GM18526 (cell line): Measurements from ENCODE around the gene CHFR.

Experiments
- POLR2A ChIP-seq: IDR thresholded peaks from 3 replicates; pipeline ENCODE4 v1.6.1; 2011; ENCODE audit not compliant: insufficient read length; ENCODE audit errors: extremely low read depth

The CHFR gene

GRCh38 chr12:132828706-132829534, 58.5 kb downstream of the CHFR start, which contains the start of gene GOLGA3:
Gene GOLGA3, minus strand, starts transcription at chr12:132828869. Its CDS starts 6,741 bp downstream, at chr12:132822128.
- peak; percentile 79 for TF ChIP-seq POLR2A

GRCh38 chr12:132827763-132828703, 59.4 kb downstream of the CHFR start:
- TF ChIP-seq POLR2A, result no peak

DNA sequence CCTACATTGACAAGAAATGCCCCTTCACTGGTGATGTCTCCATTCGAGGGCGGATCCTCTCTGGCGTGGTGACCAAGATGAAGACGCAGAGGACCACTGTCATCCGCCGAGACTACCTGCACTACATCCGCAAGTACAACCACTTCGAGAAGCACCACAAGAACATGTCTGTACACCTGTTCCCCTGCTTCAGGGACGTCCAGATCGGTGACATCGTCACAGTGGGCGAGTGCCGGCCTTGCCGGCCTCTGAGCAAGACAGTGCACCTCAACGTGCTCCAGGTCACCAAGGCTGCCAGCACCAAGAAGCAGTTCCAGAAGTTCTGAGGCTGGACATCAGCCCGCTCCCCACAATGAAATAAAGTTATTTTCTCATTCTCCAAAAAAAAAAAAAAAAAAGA, 61.5 kb downstream of the CHFR start:
- TF ChIP-seq POLR2A, result no peak

GRCh38 chr12:132825089-132825488, 62.3 kb downstream of the CHFR start:
- no peak for TF ChIP-seq POLR2A

GRCh38 chr12:132824053-132824452, 63.4 kb downstream of the CHFR start:
- TF ChIP-seq POLR2A, result no peak

DNA sequence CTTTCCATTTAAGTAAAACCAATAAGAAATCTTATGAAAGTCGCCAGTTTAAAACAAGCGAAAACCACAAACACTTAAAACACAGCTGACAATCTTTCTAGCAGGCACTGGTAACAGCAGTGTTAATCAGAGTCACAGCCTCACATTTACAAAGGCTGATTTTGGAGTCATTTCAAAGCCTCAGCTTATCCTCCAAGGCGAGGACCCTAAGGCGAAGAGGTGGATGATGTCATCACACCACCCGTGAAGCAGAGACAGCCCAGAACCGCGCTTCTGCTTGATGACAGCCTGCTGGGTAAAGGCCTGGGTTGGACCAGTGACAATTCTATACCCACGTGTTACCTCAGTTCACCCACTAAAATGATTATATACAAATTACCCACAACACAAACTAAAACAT, 68.8 kb downstream of the CHFR start:
- TF ChIP-seq POLR2A, result no peak

- no peak for TF ChIP-seq POLR2A
These were observed 73.2 kb downstream of the CHFR start for GRCh38 chr12:132814232-132814631.

- TF ChIP-seq POLR2A, result no peak
These were observed 74.0 kb downstream of the CHFR start for GRCh38 chr12:132813443-132813842.

GRCh38 chr12:132812631-132813305, 74.6 kb downstream of the CHFR start:
- TF ChIP-seq POLR2A, result no peak

DNA sequence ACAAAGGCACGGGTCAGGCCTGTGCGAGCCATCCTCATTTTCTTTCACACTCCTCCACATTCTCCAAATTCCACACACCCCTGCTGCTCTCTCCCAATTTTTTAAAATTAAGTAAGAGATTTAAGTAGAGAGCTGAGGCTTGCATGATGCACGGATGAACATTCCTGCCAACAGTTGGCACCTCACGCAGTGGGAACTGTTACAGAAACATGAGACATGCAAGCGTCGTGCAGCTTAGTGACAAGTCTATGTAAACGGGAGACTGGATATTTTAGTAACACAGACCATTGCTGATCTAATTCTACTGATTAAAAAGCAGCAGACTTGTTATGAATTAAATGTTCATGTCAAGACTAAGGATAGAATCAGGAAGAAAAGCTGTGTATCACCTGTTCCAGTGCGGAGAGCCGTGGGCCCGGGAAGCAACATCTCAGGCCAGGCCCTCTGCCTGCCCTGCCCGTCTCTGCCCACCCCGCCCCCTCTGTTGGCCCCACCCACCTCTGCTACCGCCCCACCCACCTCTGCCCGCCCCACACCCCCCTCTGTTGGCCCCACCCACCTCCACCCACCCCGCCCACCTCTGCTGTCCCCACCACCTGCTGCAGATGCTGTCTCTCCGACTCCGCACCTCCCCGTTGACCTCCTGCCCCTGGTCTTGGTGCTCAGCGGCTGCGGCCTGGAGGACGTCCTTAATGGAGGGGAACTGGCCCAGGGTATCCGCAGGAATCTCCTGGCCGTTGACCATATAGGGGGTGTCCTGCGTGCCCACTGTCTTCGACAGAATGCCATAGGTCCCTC, 79.9 kb downstream of the CHFR start:
- no peak for TF ChIP-seq POLR2A

DNA sequence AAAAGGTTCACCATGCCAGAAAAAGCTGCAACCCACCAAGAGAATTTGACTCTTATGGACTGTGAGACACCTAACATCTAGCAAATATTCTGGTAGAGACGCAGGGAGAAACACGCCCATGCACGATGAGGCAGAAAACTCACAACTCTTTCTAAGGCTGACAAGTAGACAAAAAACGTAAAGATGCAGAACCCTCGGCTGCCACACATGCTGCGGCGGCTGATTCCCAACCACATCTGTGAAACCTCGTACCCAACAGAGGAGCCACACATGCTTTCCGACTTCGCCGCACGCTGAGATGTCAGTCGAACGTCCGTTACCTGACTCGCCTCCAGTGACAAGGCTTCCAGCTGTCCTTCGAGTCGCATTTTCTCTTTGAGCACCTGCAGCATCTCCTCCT, 80.5 kb downstream of the CHFR start:
- TF ChIP-seq POLR2A, result no peak

- TF ChIP-seq POLR2A, result no peak
These were observed 83.0 kb downstream of the CHFR start for GRCh38 chr12:132804426-132804861.

- TF ChIP-seq POLR2A, result no peak
These were observed 83.5 kb downstream of the CHFR start for GRCh38 chr12:132803888-132804287.

GRCh38 chr12:132803125-132803524, 84.3 kb downstream of the CHFR start:
- TF ChIP-seq POLR2A, result no peak
